GM12878 (cell line): ENCODE measurements around the gene NAXE. TPM values are rescaled to one million over a fixed set of nuclear protein-coding genes. Genes with fewer than 3 reads are reported as not detected.

Source experiments
- BHLHE40 ChIP-seq, 2 experiments: fragments of 450-650 bp in 1 of 2; IDR thresholded peaks; 2 replicates each; pipeline ENCODE4 v1.6.1; 2011 to 2017; ENCODE audit warnings: low read depth in 2 of 2, borderline replicate concordance in 1 of 2, improper control_type of control experiment in 1 of 2, low read length in 1 of 2, mild to moderate bottlenecking in 1 of 2
- BRCA1 ChIP-seq: IDR thresholded peaks from 2 replicates; pipeline ENCODE4 v1.6.1; 2011; ENCODE audit warnings: low read depth, low read length, improper control_type of control experiment
- CHD2 ChIP-seq: IDR thresholded peaks from 2 replicates; pipeline ENCODE4 v1.6.1; 2011; ENCODE audit warnings: low read depth, low read length, improper control_type of control experiment, borderline replicate concordance
- EED ChIP-seq: sonication (generic); IDR thresholded peaks from 2 replicates; pipeline ENCODE4 v1.6.1; 2016; ENCODE audit warnings: antibody characterized with exemption, low read depth
- FOXM1 ChIP-seq: IDR thresholded peaks from 2 replicates; pipeline ENCODE4 v1.6.1; 2012; ENCODE audit warnings: low read depth, mild to moderate bottlenecking, inconsistent platforms, low read length, moderate library complexity
- HSF1 ChIP-seq: fragments of 150-350 bp; IDR thresholded peaks from 2 replicates; pipeline ENCODE4 v1.6.1; 2014; ENCODE audit warnings: mild to moderate bottlenecking, low read depth, low read length
- IRF4 ChIP-seq: IDR thresholded peaks from 2 replicates; pipeline ENCODE4 v1.6.1; 2011; ENCODE audit warnings: low read depth, low read length
- MEF2B ChIP-seq: fragments of 450-650 bp; IDR thresholded peaks from 2 replicates; pipeline ENCODE4 v1.6.1; 2018; ENCODE audit warnings: mild to moderate bottlenecking, moderate library complexity; ENCODE audit not compliant: partially characterized antibody, poor library complexity, severe bottlenecking
- MLLT1 ChIP-seq: fragments of 450-650 bp; IDR thresholded peaks from 2 replicates; pipeline ENCODE4 v1.6.1; 2016; ENCODE audit warnings: mild to moderate bottlenecking
- POLR2A ChIP-seq: IDR thresholded peaks from 2 replicates; pipeline ENCODE4 v1.6.1; 2011; ENCODE audit warnings: low read depth, mild to moderate bottlenecking, low read length
- SRF ChIP-seq, 2 experiments: IDR thresholded peaks; 2 replicates each; pipeline ENCODE4 v1.6.1; 2011; ENCODE audit warnings: low read depth in 2 of 2, low read length in 2 of 2, mild to moderate bottlenecking in 1 of 2, moderate library complexity in 1 of 2
- SUZ12 ChIP-seq: fragments of 200-600 bp; sonication (generic); IDR thresholded peaks from one replicate; pipeline ENCODE4 v1.6.1; 2018; ENCODE audit warnings: antibody characterized with exemption, mild to moderate bottlenecking; ENCODE audit not compliant: unreplicated experiment
- TCF7 ChIP-seq: IDR thresholded peaks from 2 replicates; pipeline ENCODE4 v1.6.1; 2014; ENCODE audit warnings: antibody characterized with exemption, borderline replicate concordance
- WRNIP1 ChIP-seq: IDR thresholded peaks from 2 replicates; pipeline ENCODE4 v1.6.1; 2011; ENCODE audit warnings: low read depth, low read length, improper control_type of control experiment, borderline replicate concordance
- ZBTB33 ChIP-seq: fragments of 450-650 bp; IDR thresholded peaks from 2 replicates; pipeline ENCODE4 v1.6.1; 2017; ENCODE audit warnings: mild to moderate bottlenecking
- ZNF217 ChIP-seq: fragments of 450-650 bp; IDR thresholded peaks from 2 replicates; pipeline ENCODE4 v1.6.1; 2017; ENCODE audit warnings: antibody characterized with exemption, mild to moderate bottlenecking
- ZNF274 ChIP-seq: IDR thresholded peaks from one replicate; pipeline ENCODE4 v1.8.0; 2011; ENCODE audit not compliant: insufficient read length, insufficient read depth
- ZNF622 ChIP-seq: fragments of 450-650 bp; IDR thresholded peaks from 2 replicates; pipeline ENCODE4 v1.6.1; 2017; ENCODE audit warnings: mild to moderate bottlenecking, inconsistent platforms
- polyA plus RNA-seq, 11 experiments: library from polyadenylated mRNA; depleted of rRNA in 4 of 11; unstranded in 6 of 11; stranded (reverse) in 5 of 11; fragments of >200 nt; fragmentation: Nextera tagmentation in 4 of 11; fragmentation: Illumina TruSeq in 1 of 11; extraction: Ambion mirVana in 4 of 11; extraction: Trizol in 1 of 11; gene quantifications; 1 replicate in 1 of 11; 2 replicates in 10 of 11; pipeline versions ENCODE4 v1.2.1 to v1.2.3, GENCODE V29; 2011 to 2016; ENCODE audit warnings: inconsistent platforms in 2 of 11, missing spikeins in 2 of 11, low read depth in 1 of 11
- total RNA-seq, 4 experiments: library from RNA; depleted of rRNA in 3 of 4; stranded (reverse); fragments of >200 nt in 3 of 4; fragmentation: Illumina TruSeq in 1 of 4; extraction: Trizol in 1 of 4; gene quantifications; 2 replicates each; pipeline versions ENCODE4 v1.2.1 to v1.2.3, GENCODE V29; 2013 to 2021
- TF ChIP-seq, protein P1 (sequence below): fragments of 450-650 bp; formaldehyde crosslinking; IDR thresholded peaks from 2 replicates; pipeline ENCODE4 v1.4.0; 2020; ENCODE audit warnings: mild to moderate bottlenecking, moderate library complexity
- TF ChIP-seq, protein P2 (sequence below): fragments of 450-650 bp; IDR thresholded peaks from 2 replicates; pipeline ENCODE4 v1.6.1; 2016; ENCODE audit warnings: mild to moderate bottlenecking

Gene NAXE
- total and polyA plus RNA-seq, 10 of the 15 experiments (the other 5 are each of a cell fraction or from before 2014, with no cell fraction given): 17.8 to 93.3 (median 68.8) TPM

DNA sequence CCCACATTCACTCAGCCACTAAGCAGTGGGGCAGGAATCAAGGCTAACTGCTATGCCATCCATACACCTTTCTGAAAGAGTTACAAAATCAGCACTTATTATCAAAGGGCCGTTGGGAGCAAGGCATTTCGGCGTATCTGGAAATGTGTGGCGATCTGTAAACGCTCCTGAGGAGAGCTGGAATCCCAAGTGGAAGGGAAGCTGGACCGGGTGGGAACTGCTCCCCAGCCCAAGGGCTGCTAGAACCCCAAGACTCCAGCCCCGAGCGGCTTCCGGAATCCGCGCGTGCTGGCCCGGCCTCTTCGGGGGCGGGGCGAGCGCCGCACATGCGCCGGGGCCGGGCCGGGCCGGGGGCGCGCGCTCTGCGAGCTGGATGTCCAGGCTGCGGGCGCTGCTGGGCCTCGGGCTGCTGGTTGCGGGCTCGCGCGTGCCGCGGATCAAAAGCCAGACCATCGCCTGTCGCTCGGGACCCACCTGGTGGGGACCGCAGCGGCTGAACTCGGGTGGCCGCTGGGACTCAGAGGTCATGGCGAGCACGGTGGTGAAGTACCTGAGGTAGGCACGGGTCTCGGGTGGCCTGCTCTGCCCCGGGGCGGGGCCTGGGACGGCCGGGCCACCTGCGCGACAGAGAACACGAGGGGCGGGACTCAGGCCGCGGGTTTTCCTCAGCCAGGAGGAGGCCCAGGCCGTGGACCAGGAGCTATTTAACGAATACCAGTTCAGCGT lies at the start of gene NAXE (continued):
- TF ChIP-seq, protein P1, sequence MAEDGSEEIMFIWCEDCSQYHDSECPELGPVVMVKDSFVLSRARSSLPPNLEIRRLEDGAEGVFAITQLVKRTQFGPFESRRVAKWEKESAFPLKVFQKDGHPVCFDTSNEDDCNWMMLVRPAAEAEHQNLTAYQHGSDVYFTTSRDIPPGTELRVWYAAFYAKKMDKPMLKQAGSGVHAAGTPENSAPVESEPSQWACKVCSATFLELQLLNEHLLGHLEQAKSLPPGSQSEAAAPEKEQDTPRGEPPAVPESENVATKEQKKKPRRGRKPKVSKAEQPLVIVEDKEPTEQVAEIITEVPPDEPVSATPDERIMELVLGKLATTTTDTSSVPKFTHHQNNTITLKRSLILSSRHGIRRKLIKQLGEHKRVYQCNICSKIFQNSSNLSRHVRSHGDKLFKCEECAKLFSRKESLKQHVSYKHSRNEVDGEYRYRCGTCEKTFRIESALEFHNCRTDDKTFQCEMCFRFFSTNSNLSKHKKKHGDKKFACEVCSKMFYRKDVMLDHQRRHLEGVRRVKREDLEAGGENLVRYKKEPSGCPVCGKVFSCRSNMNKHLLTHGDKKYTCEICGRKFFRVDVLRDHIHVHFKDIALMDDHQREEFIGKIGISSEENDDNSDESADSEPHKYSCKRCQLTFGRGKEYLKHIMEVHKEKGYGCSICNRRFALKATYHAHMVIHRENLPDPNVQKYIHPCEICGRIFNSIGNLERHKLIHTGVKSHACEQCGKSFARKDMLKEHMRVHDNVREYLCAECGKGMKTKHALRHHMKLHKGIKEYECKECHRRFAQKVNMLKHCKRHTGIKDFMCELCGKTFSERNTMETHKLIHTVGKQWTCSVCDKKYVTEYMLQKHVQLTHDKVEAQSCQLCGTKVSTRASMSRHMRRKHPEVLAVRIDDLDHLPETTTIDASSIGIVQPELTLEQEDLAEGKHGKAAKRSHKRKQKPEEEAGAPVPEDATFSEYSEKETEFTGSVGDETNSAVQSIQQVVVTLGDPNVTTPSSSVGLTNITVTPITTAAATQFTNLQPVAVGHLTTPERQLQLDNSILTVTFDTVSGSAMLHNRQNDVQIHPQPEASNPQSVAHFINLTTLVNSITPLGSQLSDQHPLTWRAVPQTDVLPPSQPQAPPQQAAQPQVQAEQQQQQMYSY (CRISPR knock-in tag): no peak
- TF ChIP-seq ZNF217 (no peak), SUZ12 (no peak), FOXM1 (no peak), ZBTB33 (no peak), ZNF274 (no peak), BHLHE40 (IDR thresholded peaks at IDR 0.05; ENCODE audit: borderline replicate concordance in 1 of 2, low read depth in 2 of 2, low read length in 1 of 2) (no peak; a peak in 3 of 4 replicates), MEF2B (no peak), SRF (IDR thresholded peaks at IDR 0.05; ENCODE audit: low read depth in 2 of 2, low read length in 2 of 2) (no peak), EED (0 out of 2 replicates have a peak, but pooled peaks have one; percentile 25), BRCA1 (no peak), HSF1 (no peak), POLR2A (peak; percentile 91), IRF4 (no peak), TCF7 (no peak), ZNF622 (no peak), CHD2 (no peak), WRNIP1 (no peak), MLLT1 (0 out of 2 replicates have a peak, but pooled peaks have one; percentile 17)
- TF ChIP-seq, protein P2, sequence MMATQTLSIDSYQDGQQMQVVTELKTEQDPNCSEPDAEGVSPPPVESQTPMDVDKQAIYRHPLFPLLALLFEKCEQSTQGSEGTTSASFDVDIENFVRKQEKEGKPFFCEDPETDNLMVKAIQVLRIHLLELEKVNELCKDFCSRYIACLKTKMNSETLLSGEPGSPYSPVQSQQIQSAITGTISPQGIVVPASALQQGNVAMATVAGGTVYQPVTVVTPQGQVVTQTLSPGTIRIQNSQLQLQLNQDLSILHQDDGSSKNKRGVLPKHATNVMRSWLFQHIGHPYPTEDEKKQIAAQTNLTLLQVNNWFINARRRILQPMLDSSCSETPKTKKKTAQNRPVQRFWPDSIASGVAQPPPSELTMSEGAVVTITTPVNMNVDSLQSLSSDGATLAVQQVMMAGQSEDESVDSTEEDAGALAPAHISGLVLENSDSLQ: no peak
